Hepatic stellate cell (primary cell): ENCODE results near the gene C17orf67.
"Not testable (repeated sequence)": the region's sequence is repeated elsewhere in the genome, so short reads cannot be mapped to it uniquely, and the experiment has no call there.

Experiments
- DNase-seq: peaks from one replicate; pipeline ENCODE4 v3.0.0; 2011; ENCODE audit warnings: low spot score

The C17orf67 gene

GRCh38 chr17:56773124-56773523 lies 60.6 kb downstream of the C17orf67 start:
- DNase-seq: no peak

- no peak for DNase-seq
Measured at GRCh38 chr17:56772442-56772841, 61.3 kb downstream of the C17orf67 start.

- DNase-seq: no peak
Measured at GRCh38 chr17:56771975-56772374, 61.7 kb downstream of the C17orf67 start.

- no peak for DNase-seq
Measured at GRCh38 chr17:56771563-56771962, 62.2 kb downstream of the C17orf67 start.

GRCh38 chr17:56770427-56770826 lies 63.3 kb downstream of the C17orf67 start:
- no peak for DNase-seq

GRCh38 chr17:56765449-56765848 lies 68.3 kb downstream of the C17orf67 start:
- DNase-seq: no peak

GRCh38 chr17:56762988-56763387 lies 70.7 kb downstream of the C17orf67 start:
- DNase-seq: no peak

- no peak for DNase-seq
Measured at GRCh38 chr17:56762144-56762543, 71.6 kb downstream of the C17orf67 start.

GRCh38 chr17:56761387-56761786 lies 72.3 kb downstream of the C17orf67 start:
- no peak for DNase-seq

GRCh38 chr17:56757611-56758010 lies 76.1 kb downstream of the C17orf67 start:
- DNase-seq: not testable (repeated sequence)

- DNase-seq: peak; percentile 80
Measured at GRCh38 chr17:56756536-56756935, 77.2 kb downstream of the C17orf67 start.

- DNase-seq: no peak
Measured at GRCh38 chr17:56755310-56755709, 78.4 kb downstream of the C17orf67 start.

GRCh38 chr17:56754523-56755208 lies 79.1 kb downstream of the C17orf67 start:
- peak; percentile 61 for DNase-seq

GRCh38 chr17:56752263-56752836 lies 81.4 kb downstream of the C17orf67 start:
- no peak for DNase-seq

- no peak for DNase-seq
Measured at GRCh38 chr17:56751145-56751738, 82.5 kb downstream of the C17orf67 start.

GRCh38 chr17:56744721-56745120 lies 89.0 kb downstream of the C17orf67 start:
- DNase-seq: no peak

GRCh38 chr17:56742601-56743000 lies 91.1 kb downstream of the C17orf67 start:
- no peak for DNase-seq
